Femur (tissue), 1 donor: ENCODE data around the gene EDEM2.
"Not testable (repeated sequence)": the region's sequence is repeated elsewhere in the genome, so short reads cannot be mapped to it uniquely, and the experiment has no call there.

Experiments
- DNase-seq: peaks from one replicate; pipeline ENCODE4 v3.0.0-alpha.2; 2017

Gene EDEM2

DNA sequence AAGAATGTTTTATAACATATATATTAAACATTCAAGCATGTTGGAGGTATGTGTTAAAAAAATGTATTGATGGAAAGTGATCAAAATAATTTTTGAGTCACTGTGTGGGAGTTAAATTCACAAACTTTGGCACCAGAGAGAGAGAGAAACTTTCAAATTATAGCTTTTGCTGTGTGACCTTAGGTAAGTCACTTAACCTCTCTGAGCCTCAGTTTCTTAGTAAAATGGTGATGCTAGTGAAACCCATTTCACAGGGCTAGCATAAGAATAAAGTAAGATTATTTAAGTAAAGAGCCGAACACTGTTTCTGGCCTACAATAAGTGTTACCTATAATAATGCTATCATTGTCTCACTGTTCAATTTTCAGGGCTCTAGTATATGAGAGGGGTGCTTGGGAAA, 20.7 kb upstream of the EDEM2 start:
- DNase-seq: no peak

DNA sequence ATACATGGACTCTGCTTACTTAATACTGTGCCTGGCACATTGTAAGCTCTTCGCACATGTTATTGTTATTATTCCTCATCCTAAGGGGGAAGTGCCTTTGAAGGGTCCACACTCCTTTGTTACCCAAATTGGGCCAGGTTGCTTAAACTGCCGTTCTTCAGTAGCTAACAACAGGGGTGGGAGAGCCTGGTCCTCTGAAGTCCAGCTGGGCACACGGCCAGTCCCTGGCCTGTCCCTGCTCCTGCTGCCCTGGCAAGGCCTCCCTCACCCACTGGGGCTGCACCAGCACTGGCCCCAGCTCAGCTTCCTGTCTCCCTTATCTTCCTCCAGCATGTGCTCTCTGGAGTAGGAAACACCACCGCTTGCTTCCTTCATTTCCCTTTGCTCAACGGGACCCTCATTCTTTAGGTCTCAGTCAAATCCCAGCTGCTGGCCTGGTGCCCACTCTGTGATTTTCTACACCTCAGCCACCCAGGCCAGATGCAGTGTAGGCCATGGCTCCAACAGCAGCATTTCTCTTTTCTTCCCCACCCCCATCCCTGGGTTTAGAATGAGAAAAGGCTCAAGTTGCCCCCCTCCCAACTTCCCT, 19.2 kb upstream of the EDEM2 start:
- DNase-seq: peak; percentile 64

DNA sequence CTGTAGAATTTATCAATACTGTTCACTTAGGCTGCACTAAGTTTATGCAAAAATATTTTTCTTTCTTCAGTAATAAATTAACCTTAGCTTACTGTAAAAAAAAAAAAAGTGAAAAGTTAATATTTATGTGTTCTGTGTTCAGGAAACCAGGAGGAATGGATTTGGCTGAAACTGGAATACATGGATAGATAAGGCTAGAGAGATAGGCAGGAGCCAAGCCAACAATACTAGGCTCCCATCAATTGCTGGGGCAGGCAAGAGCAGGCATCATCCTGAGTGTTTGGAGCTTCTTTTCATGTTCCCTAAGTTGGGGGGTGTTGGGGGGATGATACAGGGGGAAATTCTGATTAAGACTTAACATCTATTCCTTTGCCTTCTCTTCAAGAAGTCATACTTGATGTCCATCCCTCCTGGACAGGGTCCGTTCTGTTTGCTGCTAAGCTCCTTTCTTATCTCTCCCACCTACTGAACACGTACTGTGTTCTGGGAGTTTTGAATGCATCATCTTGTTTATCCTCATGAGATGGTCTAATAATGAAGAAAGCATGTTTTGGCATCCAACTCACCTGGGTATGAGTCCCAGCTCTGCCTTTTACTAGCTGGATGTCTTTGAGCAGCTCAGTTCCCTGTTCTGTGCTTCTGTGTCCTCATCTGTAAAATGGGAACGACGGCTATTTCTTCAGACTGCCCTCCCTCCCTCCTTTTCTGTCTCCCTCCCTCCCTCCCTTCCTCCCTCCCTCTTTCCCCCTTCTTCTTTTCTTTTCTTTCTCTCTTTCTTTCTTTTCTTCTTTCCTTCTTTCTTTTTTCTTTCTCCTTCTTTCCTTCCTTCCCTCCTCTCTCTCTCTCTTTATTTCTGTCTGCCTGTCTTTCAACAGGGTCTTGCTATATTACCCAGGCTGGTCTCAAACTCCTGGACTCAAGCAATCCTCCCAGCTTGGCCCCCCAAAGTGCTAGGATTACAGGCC, 18.4 kb upstream of the EDEM2 start:
- no peak for DNase-seq

DNA sequence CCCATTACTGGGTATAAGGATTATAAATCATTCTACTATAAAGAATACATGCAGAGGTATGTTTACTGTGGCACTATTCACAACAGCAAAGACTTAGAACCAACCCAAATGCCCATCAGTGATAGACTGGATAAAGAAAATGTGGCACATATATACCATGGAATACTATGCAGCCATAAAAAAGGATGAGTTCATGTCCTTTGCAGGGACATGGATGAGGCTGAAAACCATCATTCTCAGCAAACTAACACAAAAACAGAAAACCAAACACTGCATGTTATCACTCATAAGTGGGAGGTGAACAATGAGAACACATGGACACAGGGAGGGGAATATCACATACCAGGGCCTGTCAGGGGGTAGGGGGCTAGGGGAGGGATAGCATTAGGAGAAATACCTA, 17.4 kb upstream of the EDEM2 start:
- not testable (repeated sequence) for DNase-seq

DNA sequence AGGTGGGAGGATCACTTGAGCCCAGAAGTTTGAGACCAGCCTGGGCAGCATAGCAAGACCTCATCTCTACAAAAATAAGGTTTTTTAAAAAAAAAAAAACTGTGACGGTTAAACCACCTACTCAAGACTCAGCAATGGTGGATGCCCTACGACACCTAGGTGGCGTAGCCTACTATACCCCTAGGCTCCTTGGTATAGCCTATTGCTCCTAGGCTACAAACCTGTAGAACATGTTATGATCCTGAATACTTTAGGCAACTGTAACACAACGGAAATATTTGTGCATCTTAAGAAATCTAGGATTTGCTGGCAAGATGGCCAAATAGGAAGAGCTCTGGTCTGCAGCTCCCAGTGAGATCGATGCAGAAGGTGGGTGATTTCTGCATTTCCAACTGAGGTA, 13.2 kb upstream of the EDEM2 start:
- not testable (repeated sequence) for DNase-seq

DNA sequence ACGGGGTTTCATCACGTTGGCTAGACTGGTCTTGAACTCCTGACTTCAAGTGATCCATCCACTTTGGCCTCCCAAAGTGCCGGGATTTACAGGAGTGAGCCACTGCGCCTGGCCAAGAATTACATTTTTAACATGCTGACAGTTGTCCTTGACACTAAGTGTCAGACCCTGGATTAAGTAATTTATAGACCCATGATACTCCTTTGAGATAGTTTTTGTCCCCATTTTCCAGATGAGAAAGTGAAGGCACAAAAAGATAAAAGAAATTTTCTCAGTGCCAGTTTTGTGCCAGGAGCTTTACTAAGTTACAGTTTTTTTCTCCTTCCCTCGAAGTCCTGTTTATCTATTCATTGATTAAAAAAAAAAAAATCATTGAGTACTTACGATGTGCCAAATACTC, 9.8 kb upstream of the EDEM2 start:
- no peak for DNase-seq

DNA sequence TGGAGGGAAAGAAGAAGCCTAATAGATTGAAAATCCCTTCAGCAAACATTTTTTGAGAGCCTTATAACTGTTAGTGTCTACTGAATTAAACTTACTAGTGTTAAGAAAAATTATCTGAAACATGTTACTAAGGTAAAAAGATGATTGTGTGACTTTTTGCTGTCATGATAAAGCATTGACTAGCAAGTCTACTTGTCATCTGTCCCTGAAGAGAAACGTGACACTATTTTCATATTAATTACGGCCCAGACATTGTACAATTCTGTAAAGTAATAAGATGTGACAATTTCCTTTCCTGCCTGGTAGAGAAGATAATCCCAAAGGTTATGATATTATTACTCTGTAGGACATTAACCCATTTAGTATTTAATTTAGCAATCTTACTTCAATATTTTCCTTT, 8.8 kb upstream of the EDEM2 start:
- no peak for DNase-seq

DNA sequence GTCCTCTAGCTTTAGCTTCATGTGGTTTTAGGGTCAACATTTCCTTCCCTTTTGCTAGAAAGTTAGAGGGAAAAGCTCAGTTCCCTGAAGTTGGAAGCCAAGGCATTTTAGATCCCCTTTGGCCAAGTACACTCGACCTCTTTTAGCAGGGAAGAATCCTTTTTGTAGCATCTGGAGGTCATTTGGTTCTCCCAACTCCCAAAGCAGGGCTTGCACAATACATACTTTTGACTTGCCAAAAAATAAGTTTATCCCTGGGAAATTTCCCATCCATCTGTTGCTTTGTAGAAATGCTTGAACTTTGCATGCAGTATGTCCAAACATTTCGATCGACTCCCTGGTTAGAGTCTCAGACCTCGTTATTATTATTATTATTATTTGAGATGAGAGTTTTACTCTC, 4.6 kb upstream of the EDEM2 start:
- DNase-seq: peak; percentile 66

DNA sequence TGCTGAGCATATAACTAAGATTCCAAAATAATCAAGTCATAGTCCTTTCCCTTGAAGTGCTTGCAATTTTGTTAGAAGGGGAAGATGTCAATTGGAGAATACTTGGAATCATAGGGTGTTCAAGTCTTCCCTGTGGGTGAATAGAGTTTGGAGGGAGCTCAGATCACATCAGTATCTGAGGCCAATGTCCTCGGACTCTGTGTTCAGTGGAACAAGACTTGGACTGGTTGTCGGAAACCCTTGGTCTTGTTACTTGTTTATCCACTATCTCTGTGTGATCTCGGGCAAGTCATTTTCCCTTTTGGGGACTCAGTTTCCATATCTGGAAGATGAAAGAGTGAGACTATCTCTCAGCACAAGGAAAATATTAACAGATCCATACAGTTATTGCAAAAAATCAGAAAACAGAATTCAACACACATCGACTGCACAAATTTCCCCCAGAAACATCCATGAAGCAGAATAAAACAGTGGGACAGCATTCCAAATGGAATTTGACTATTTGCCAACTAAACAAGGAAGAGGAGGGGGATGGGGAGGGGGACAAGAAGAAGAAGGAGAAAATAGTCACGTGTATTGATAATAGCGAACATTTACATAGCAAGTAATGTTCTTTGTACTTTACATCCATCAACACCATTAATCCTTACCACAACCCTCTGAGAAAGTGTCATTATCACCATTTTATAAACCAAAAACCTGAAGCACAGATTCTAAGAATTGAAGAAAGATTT, 3.9 kb upstream of the EDEM2 start:
- DNase-seq: no peak

DNA sequence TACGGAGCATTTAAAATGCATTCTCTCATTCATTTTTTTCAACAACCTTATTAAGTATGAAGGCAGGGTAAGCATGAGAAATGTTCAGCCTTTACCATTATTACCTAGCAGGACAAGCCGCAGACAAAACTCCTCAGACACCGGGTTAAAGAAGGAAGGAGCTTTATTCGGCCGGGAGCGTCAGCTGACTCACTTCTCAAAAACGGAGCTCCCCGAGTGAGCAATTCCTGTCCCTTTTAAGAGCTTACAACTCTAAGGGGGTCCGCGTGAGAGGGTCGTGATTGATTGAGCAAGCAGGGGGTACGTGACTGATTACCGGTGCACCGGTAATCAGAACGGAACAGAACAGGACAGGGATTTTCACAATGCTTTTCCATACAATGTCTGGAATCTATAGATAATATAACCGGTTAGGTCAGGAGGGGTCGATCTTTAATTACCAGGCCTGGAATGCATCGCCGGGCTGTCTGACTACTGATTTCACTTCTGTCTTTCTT, 487 bp upstream of the EDEM2 start:
- not testable (repeated sequence) for DNase-seq

DNA sequence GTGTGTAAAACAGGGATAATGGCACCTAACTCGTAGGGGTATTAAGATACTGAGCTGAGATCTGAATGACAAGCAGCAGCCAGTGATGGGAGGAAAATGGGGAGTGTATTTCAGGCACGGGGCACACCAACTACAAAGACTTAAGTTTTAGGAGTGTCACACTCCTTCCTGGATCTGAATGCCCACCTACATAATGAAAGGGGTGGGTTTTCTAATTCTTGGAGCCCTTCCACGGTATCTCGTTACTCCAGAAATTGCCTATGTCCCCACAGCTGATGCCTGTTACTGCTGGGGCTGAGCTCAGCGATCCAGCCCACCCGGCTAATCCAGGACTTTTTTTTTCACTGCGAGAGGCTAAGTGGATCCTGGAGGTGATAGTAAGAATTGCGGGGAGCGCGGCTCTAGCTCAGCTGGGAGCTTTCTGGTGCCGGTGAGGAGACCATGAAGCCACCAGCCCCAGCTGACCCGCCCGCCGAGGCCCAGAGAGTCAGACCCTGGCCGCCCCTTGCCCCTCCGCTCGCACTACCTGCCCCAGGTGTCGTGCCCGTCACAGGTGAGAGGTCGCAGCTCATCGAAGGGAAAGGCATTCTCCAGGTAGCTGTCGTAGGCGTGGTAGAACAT, 727 bp downstream of the EDEM2 start:
- no peak for DNase-seq

DNA sequence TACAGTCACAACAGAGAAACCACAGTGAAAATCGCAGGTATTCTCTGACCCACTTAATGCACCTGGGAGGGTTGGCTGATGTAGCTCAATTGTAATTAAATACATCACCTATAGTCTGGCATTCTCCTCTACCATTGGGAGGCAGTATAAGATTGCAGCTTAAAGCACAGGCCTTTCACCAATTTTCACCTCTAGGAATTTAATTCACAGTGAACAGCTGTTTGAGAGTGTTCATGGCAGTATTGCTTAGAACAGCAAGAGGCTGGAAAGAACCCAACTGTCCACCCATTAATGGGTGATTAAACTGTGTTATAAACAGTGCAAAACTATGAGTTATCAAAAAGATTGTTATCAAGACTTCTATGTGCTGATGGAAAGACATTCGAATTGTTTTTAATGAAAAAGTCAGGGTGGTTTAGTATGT, 2.0 kb downstream of the EDEM2 start:
- no peak for DNase-seq

DNA sequence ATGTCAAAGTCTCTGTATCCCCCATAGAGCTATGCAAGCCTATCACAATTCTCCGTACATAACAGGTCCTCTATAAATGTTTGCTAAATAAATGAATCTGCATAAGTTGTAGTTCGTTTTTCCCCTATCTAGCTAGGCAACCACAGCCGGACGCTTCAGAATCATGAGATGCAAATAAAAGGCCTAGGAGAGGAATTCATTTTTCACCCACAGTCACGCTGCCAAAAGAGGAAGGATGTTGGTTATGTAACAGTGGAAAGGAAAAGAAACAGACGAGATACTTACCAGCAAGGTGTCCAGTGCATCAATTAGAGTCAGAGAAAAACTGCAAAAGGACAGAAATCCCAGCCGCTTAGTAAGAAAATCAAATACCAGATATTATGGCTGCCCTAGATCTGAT, 2.4 kb downstream of the EDEM2 start:
- no peak for DNase-seq

DNA sequence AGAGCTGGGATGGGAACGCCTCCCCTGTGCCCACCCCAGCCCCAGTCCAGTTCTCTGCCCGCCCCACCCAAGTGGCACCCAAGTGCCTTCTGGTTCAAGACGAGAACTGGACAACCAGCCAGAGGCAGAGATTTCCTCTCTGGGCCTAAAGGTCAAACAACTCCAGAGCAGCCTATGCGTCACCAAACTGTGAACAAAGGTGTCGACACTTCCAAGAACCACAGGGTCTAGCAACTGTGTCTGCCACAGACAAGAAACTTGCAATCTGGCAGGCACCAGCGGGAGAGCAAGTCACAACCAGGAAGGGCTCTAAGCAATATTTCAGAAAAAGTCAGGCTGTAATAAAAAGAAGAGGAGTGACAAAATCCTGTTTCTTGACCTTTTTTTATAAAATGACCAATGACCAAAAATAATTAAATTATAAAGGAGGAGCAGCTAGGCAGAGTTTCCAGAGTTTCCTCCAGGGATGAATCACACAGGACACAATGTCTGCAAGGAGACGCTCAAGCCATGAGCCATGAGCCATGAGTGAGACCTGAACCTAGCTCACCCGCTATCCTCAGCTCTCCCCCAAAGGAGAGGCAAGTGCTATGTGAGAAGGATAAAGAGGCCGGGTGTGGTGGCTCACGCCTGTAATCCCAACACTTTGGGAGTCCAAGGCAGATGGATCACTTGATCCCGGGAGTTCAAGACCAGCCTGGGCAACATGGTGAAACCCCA, 11.1 kb downstream of the EDEM2 start:
- no peak for DNase-seq

DNA sequence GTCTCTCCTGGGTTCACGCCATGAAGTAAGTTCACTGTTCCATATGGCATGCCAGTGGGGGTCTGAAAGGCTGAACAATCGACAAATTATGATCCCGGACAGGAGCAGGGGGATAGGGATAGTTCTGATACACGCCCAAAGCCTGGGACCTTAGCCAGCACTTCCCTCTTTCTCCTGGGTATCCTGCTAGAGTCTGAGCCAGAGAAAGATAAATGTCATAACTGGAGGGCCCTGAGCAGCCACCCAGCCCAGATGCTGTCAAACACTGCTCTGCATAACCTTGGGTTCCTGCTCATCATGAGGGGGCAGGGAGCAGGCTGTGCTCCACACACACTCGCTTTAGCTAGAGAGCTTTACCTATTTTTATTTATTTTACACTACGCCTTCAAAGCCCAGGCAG, 12.3 kb downstream of the EDEM2 start:
- DNase-seq: peak; percentile 44

DNA sequence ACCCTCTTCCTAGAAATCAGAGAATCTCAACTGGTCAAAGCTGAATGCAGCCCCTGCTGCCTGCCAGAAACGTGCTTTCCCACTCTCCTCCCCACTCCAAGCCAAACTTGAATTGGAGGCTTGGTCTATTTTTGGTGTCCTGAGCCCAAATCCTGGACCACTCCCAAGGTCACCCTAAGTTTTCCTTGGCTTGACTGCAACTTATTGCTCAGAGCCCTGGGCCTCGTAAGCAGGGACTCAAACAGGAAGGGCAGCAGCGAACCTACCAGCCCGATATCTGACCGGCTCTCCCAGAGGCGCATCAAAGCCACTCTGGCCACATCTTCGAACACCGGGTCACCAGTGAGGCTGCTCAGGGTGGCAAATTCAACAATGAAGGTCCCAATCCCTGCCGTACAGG, 12.7 kb downstream of the EDEM2 start:
- no peak for DNase-seq

DNA sequence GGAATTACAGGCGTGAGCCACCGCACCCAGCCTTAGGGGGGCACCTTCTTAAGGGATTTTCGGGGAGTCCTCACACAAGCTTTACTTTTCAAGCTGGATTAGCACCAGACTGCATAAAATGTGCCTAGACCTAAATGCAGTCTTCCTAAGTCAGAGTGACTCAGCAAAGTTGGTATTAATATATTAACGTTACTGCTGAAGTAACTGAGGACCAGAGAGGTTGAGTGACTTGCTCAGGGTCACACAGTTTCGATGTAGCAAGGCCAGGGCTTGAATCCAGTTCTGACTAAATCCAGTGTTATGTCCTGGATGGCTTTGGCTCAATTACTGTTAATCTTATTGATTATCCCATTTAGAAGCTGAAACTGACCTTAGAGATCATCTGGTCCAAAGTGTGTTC, 13.4 kb downstream of the EDEM2 start:
- no peak for DNase-seq

DNA sequence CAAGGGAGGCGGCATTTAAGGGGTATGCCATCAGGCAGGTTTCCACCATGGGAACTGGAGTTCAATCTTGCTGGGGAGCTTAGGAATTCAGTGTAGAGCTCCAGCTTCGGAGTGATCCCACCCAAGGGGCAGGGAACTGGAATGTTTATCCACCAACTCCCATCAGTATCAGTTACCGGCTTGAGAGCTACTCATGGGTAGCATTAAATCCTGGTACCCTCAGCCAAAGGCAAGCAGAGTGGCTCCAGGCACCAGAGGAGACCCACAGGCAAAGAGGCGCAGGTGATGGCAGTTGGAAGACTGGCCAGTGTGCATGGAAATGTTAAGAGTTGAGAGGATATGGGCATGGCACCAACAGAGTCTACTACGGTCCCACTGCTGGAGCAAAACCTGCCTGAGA, 14.1 kb downstream of the EDEM2 start:
- no peak for DNase-seq

DNA sequence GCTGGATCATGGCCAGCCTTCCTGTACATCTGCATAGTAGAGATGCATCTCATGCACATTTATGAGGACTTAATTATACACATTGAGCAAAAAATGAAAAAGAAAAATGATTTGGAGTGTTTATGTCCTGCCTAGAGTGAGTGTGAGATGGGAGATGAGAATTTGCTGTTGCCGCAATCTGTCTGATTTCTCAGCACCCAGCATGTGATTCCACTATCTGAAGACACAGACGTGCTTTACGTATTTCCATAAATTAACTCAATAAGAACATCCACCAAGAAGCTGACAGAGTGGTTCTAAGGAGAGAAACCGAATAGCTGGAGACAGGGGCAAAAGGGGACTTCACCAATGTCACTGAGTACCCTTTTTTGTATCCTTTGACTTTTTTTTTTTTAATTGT, 15.2 kb downstream of the EDEM2 start:
- DNase-seq: no peak

DNA sequence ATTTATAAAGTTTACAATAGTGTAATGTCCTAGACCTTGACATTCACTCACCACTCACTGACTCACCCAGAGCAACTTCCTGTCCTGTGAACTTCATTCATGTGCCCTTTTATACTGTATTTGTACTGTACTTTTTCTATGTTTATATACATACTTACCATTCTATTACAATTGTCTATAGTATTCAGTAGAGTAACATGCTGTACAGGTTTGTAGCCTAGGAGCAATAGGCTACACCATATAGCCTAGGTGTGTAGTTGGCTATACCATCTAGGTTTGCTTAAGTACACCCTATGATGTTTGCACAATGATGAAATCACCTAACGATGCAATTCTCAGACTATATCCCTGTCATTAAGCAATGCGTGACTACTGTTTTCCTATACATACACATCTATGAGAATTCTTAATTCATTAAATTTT, 17.5 kb downstream of the EDEM2 start:
- no peak for DNase-seq

DNA sequence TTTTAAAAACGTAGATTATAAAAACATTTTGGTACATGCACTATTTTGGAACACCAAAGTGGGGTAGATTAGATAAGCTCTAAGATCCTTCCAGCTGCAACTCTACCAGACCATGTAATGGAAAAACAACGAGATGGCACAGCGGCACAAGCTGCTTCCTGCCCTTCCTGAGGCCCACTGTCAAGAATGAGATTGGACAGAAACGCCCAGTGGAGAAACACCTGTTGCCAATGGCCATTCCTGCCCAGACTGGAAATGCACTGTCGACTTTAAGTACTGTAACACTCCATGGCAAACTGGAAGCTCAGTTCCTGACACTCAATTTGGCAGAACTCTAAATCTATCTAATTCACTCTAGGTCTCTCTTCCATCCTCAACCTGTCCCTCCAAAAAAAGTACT, 21.4 kb downstream of the EDEM2 start:
- no peak for DNase-seq

DNA sequence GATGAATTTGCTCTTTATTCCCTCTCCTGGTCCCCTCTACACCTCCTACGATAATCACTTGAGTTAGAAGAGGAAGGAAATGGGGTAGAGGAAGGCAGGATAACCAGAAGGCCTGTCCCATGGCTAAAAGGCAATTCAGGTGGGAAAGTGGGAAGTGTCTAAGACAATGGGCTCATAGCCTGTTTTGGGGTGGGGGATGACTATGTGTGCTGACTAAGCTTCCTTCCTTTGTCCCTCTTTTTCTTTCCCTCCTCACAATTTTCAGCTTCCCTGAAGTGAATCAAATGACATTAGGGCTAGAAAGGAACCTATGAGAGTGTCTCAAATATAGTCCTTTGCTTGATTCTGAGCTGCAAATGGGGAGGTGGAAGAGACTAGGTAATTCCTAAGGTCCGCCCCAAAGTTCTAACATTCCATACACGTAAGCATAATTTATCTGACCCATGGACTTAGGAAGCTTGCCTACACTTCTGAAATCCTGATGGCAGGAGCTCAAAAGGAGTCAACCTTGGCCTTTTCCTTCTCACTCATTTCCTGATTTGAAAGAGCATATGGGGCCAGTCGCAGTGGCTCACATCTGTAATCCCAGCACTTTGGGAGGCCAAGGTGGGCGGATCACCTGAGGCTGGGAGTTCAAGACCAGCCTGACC, 24.3 kb downstream of the EDEM2 start:
- DNase-seq: no peak
